HEK293 (cell line): ENCODE data around the gene C9orf85.
"Not testable (repeated sequence)": the region's sequence is repeated elsewhere in the genome, so short reads cannot be mapped to it uniquely, and the experiment has no call there.

ENCODE experiments used
- CTCF ChIA-PET: fragments of 350-600 bp; formaldehyde crosslinking; extraction: SDS; loops from one replicate; lab custom pipeline; 2021; ENCODE audit warnings: antibody characterized with exemption; lab: Yijun Ruan, JAX
- POLR2A ChIA-PET: fragments of 300-600 bp; formaldehyde crosslinking; extraction: SDS; loops from one replicate; lab custom pipeline; 2020; ENCODE audit warnings: antibody characterized with exemption, inconsistent platforms; lab: Yijun Ruan, JAX
- H3K27ac ChIP-seq: fragments of 200-500 bp; sonication (Bioruptor generic); 2 replicates; pipeline ENCODE4 v1.5.1; 2014; ENCODE audit warnings: low read depth, low read length, control low read depth, inconsistent platforms; ENCODE audit errors: extremely low read depth
- H3K36me3 ChIP-seq, 2 experiments: fragments of 200-500 bp in 1 of 2; sonication (Bioruptor generic) in 1 of 2; 1 replicate in 1 of 2; 2 replicates in 1 of 2; pipeline ENCODE4 v1.5.1; 2014 to 2017; ENCODE audit warnings: inconsistent platforms in 2 of 2, low read length in 2 of 2; ENCODE audit not compliant: control insufficient read depth in 2 of 2, insufficient read depth in 1 of 2
- H3K4me1 ChIP-seq: fragments of 200-500 bp; sonication (Bioruptor generic); 2 replicates; pipeline ENCODE4 v1.5.1; 2014; ENCODE audit warnings: mild to moderate bottlenecking, low read length, inconsistent platforms; ENCODE audit not compliant: control insufficient read depth, insufficient read depth
- H3K4me3 ChIP-seq: 2 replicates; pipeline ENCODE4 v1.5.1; 2011; ENCODE audit warnings: low read depth, mild to moderate bottlenecking, control low read depth, low read length, moderate library complexity
- H3K9me3 ChIP-seq: fragments of 200-500 bp; sonication (Bioruptor generic); 2 replicates; pipeline ENCODE4 v1.5.1; 2014; ENCODE audit warnings: low read depth, low read length, inconsistent platforms; ENCODE audit not compliant: control insufficient read depth, insufficient read depth
- GLI2 ChIP-seq: fragments of 450-650 bp; formaldehyde crosslinking; IDR thresholded peaks from 2 replicates; pipeline ENCODE4; 2017; ENCODE audit warnings: missing biosample characterization, missing genetic modification characterization, low read depth, borderline replicate concordance
- GLIS1 ChIP-seq: fragments of 450-650 bp; formaldehyde crosslinking; IDR thresholded peaks from 2 replicates; pipeline ENCODE4 v1.5.1; 2016; ENCODE audit warnings: missing biosample characterization, missing genetic modification characterization
- KLF7 ChIP-seq: fragments of 450-650 bp; formaldehyde crosslinking; IDR thresholded peaks from 2 replicates; pipeline ENCODE4 v1.5.1; 2016; ENCODE audit warnings: missing biosample characterization, missing genetic modification characterization, borderline replicate concordance
- MZF1 ChIP-seq: fragments of 450-650 bp; formaldehyde crosslinking; IDR thresholded peaks from 2 replicates; pipeline ENCODE4 v1.5.1; 2017; ENCODE audit warnings: missing biosample characterization, missing genetic modification characterization, borderline replicate concordance
- OSR2 ChIP-seq: fragments of 450-650 bp; formaldehyde crosslinking; IDR thresholded peaks from 2 replicates; pipeline ENCODE4 v1.5.1; 2016; ENCODE audit warnings: missing biosample characterization, missing genetic modification characterization
- SCRT2 ChIP-seq: fragments of 450-650 bp; formaldehyde crosslinking; IDR thresholded peaks from 2 replicates; pipeline ENCODE4 v1.5.1; 2016; ENCODE audit warnings: missing biosample characterization, missing genetic modification characterization
- SP2 ChIP-seq: fragments of 450-650 bp; formaldehyde crosslinking; IDR thresholded peaks from 2 replicates; pipeline ENCODE4 v1.5.1; 2016; ENCODE audit warnings: missing biosample characterization, missing genetic modification characterization
- SP3 ChIP-seq: fragments of 450-650 bp; formaldehyde crosslinking; IDR thresholded peaks from 2 replicates; pipeline ENCODE4 v1.5.1; 2016; ENCODE audit warnings: missing biosample characterization, missing genetic modification characterization
- ZNF16 ChIP-seq: fragments of 450-650 bp; formaldehyde crosslinking; IDR thresholded peaks from 2 replicates; pipeline ENCODE4 v1.5.1; 2016; ENCODE audit warnings: low read depth, missing biosample characterization, missing genetic modification characterization
- ZNF223 ChIP-seq: fragments of 450-650 bp; formaldehyde crosslinking; IDR thresholded peaks from 2 replicates; pipeline ENCODE4 v1.5.1; 2016; ENCODE audit warnings: missing biosample characterization, missing genetic modification characterization
- ZNF23 ChIP-seq: fragments of 450-650 bp; formaldehyde crosslinking; IDR thresholded peaks from 2 replicates; pipeline ENCODE4 v1.5.1; 2016; ENCODE audit warnings: missing biosample characterization, missing genetic modification characterization, borderline replicate concordance
- ZNF292 ChIP-seq: fragments of 450-650 bp; formaldehyde crosslinking; IDR thresholded peaks from 2 replicates; pipeline ENCODE4 v1.5.1; 2016; ENCODE audit warnings: low read depth, missing biosample characterization, missing genetic modification characterization, borderline replicate concordance
- ZNF37A ChIP-seq: fragments of 450-650 bp; IDR thresholded peaks from 2 replicates; pipeline ENCODE4 v1.5.1; 2018; ENCODE audit warnings: missing biosample characterization, missing genetic modification characterization
- ZNF404 ChIP-seq: fragments of 450-650 bp; formaldehyde crosslinking; IDR thresholded peaks from 2 replicates; pipeline ENCODE4 v1.5.1; 2017; ENCODE audit warnings: missing biosample characterization, missing genetic modification characterization
- ZNF423 ChIP-seq: fragments of 450-650 bp; formaldehyde crosslinking; IDR thresholded peaks from 2 replicates; pipeline ENCODE4 v1.5.1; 2016; ENCODE audit warnings: missing biosample characterization, missing genetic modification characterization
- ZNF544 ChIP-seq: fragments of 450-650 bp; formaldehyde crosslinking; IDR thresholded peaks from 2 replicates; pipeline ENCODE4 v1.5.0; 2017; ENCODE audit warnings: missing biosample characterization, missing genetic modification characterization
- ZNF555 ChIP-seq: fragments of 450-650 bp; formaldehyde crosslinking; conservative IDR thresholded peaks from 2 replicates; pipeline ENCODE4 v1.5.1; 2017; ENCODE audit warnings: missing biosample characterization, mild to moderate bottlenecking, missing genetic modification characterization, inconsistent platforms
- ZNF654 ChIP-seq: fragments of 450-650 bp; formaldehyde crosslinking; IDR thresholded peaks from 2 replicates; pipeline ENCODE4 v1.5.1; 2016; ENCODE audit warnings: low read depth, missing biosample characterization, missing genetic modification characterization
- ZNF660 ChIP-seq: fragments of 450-650 bp; IDR thresholded peaks from 2 replicates; pipeline ENCODE4 v1.5.1; 2018; ENCODE audit warnings: missing biosample characterization, mild to moderate bottlenecking, missing genetic modification characterization
- ZNF792 ChIP-seq: fragments of 450-650 bp; formaldehyde crosslinking; IDR thresholded peaks from 2 replicates; pipeline ENCODE4 v1.5.1; 2016; ENCODE audit warnings: missing biosample characterization, missing genetic modification characterization
- TF ChIP-seq, protein P1 (sequence below): fragments of 450-650 bp; formaldehyde crosslinking; IDR thresholded peaks from 2 replicates; pipeline ENCODE4 v1.5.1; 2016; ENCODE audit warnings: missing biosample characterization, missing genetic modification characterization, borderline replicate concordance

C9orf85 gene

DNA sequence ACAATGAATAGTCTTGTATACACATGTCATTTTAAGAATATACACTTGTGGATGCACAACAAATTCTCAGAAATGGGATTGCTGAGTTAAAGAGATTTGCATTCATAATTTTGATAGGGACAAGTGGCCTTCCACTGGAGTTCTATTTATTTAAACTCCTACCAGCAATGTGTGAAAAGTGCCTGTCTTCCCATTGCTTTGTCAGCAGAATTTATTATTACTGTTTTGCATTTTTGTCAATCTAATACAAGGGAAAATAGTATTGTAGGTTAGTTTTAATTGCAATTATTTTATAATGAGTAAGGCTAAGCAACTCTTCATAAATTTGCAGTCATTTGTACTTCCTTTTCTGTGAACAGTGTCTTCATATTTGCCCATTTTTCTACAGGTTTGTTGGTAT lies 94.0 kb downstream of the C9orf85 start:
- H3K4me1 ChIP-seq, result peaks cover 2% of the 10 kb centered on the region; the same call in 1 of the 2 replicates
- POLR2A ChIA-PET, result no interaction called here
- no peak overlapping the region for H3K4me3 ChIP-seq
- TF ChIP-seq MZF1 (tag by site-specific recombination), result no peak
- TF ChIP-seq, protein P1, sequence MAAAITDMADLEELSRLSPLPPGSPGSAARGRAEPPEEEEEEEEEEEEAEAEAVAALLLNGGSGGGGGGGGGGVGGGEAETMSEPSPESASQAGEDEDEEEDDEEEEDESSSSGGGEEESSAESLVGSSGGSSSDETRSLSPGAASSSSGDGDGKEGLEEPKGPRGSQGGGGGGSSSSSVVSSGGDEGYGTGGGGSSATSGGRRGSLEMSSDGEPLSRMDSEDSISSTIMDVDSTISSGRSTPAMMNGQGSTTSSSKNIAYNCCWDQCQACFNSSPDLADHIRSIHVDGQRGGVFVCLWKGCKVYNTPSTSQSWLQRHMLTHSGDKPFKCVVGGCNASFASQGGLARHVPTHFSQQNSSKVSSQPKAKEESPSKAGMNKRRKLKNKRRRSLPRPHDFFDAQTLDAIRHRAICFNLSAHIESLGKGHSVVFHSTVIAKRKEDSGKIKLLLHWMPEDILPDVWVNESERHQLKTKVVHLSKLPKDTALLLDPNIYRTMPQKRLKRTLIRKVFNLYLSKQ (tag by site-specific recombination), result no peak
- no peak for TF ChIP-seq ZNF792 (tag by site-specific recombination)
- no peak for TF ChIP-seq ZNF544 (tag by site-specific recombination)
- TF ChIP-seq ZNF423 (tag by site-specific recombination), result no peak
- no peak for TF ChIP-seq ZNF660
- no peaks in the 10 kb centered on the region for H3K9me3 ChIP-seq
- CTCF ChIA-PET, result interaction anchor here (0.6 to 1.6 kb wide), 3 partner anchors 19 to 401 kb away, joined by 3 to 7 read pairs (median 5); no protein-coding TSS in a partner anchor
- no peak overlapping the region for H3K27ac ChIP-seq
- no peaks in the 10 kb centered on the region for H3K36me3 ChIP-seq

DNA sequence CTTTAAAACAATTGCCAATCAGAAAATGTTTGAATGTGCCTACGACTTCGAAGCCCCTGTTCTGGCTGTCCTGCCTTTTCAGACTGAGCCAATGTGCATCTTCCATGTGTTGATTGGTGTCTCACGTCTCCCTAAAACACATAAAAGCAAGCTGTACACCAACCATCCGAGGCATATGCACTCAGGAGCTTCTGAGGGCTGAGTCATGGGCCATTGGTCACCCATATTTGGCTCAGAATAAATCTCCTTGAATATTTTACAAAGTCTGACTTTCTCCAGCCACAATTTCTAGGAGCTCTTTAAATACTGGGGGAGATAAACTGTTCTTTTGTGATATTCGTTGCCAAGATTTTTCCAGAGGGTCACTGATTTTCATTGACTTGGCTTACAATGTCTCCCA lies 95.1 kb downstream of the C9orf85 start:
- Histone ChIP-seq H3K27ac (no peak overlapping the region), H3K4me1 (peaks cover 2% of the 10 kb centered on the region; the same call in 1 of the 2 replicates), H3K4me3 (no peak overlapping the region), H3K36me3 (no peaks in the 10 kb centered on the region), H3K9me3 (no peaks in the 10 kb centered on the region)
- POLR2A ChIA-PET, result no interaction called here
- TF ChIP-seq SP2 (tag by site-specific recombination) (no peak), SP3 (tag by site-specific recombination) (no peak), GLI2 (tag by site-specific recombination) (no peak), ZNF555 (tag by site-specific recombination) (no peak), ZNF654 (tag by site-specific recombination) (no peak), KLF7 (tag by site-specific recombination) (no peak), ZNF292 (tag by site-specific recombination) (no peak), ZNF37A (tag by site-specific recombination) (no peak), ZNF223 (tag by site-specific recombination) (no peak), OSR2 (no peak), ZNF16 (tag by site-specific recombination) (no peak), GLIS1 (tag by site-specific recombination) (no peak)
- CTCF ChIA-PET, result interaction anchor here (0.9 to 1.6 kb wide), 3 partner anchors 9 to 32 kb away, joined by 3 to 7 read pairs (median 4); no protein-coding TSS in a partner anchor

DNA sequence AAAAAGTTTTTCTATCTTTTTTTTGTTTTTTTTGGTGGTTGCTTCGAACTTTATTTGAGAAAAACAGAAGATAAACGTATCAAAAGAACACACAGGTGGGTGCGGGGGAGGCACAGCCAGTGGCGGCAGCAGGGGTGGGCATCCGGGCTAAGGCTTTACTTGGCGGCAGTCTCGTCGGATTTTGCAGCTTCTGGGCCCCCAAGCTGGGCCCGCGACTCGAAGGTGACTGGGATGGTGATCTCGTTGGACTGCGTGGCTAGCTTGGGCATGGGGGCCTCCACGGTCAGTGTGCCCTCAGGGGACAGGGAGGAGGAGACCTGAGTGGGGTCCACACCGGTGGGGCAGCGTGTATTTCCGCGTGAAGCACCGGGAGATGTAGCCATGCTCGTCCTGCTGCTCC lies 96.3 kb downstream of the C9orf85 start:
- H3K27ac ChIP-seq, POLR2A ChIA-PET, H3K4me1 ChIP-seq, H3K36me3 ChIP-seq, H3K9me3 ChIP-seq, H3K4me3 ChIP-seq: not testable (repeated sequence)
- CTCF ChIA-PET, result interaction anchor here (0.6 kb wide), 1 partner anchor 941 kb away, joined by 4 read pairs; no protein-coding TSS in a partner anchor

DNA sequence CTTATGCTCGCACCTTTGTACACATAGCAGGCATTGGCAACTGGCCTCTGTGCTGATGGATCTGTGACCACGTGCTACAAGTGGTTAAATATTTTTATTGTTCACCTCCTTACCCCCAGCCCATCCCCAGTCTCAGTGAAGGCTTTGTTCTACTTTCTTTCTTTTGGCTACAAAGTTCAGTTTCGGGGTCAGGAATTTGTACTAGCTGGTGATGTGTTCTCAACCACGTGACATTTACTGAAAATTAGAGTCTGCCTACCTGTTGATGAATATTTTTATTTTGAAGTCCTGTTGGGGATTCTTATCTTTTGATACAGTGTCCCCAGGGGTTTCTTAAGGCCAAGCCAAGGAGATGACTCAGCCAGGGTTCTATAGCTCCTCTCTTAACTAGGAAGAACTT lies 101.2 kb downstream of the C9orf85 start:
- Histone ChIP-seq H3K27ac (no peak overlapping the region), H3K4me1 (peaks cover 2% of the 10 kb centered on the region; the same call in 1 of the 2 replicates), H3K4me3 (no peak overlapping the region), H3K9me3 (no peaks in the 10 kb centered on the region), H3K36me3 (no peaks in the 10 kb centered on the region)
- TF ChIP-seq SCRT2 (tag by site-specific recombination), result 0 out of 2 replicates have a peak, but pooled peaks have one; percentile 18
- TF ChIP-seq ZNF404, result no peak
- no peak for TF ChIP-seq ZNF23 (tag by site-specific recombination)
- ChIA-PET POLR2A (no interaction called here), CTCF (interaction anchor here (1.3 kb wide), 2 partner anchors 14 to 205 kb away, joined by 4 read pairs; no protein-coding TSS in a partner anchor)
